ENCODE measurements around the gene NDRG2.

DNA sequence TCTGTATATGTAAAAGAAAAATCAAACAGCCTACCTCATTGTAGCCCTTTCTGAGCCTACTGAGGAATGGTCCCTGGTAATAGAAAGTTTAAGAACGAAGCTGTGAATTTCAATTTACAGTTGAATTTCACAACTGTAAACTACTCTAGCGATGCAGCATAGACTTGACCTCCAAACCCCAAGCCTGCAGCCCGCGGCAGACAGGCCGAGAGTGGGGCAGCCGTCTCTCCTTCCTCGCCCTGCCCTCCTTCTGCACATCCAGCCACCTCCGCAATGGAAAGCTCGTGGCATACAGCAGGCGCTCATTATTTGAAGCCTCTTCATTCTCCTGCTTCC, 54.2 kb downstream of the NDRG2 start:
- TF ChIP-seq, protein P1, sequence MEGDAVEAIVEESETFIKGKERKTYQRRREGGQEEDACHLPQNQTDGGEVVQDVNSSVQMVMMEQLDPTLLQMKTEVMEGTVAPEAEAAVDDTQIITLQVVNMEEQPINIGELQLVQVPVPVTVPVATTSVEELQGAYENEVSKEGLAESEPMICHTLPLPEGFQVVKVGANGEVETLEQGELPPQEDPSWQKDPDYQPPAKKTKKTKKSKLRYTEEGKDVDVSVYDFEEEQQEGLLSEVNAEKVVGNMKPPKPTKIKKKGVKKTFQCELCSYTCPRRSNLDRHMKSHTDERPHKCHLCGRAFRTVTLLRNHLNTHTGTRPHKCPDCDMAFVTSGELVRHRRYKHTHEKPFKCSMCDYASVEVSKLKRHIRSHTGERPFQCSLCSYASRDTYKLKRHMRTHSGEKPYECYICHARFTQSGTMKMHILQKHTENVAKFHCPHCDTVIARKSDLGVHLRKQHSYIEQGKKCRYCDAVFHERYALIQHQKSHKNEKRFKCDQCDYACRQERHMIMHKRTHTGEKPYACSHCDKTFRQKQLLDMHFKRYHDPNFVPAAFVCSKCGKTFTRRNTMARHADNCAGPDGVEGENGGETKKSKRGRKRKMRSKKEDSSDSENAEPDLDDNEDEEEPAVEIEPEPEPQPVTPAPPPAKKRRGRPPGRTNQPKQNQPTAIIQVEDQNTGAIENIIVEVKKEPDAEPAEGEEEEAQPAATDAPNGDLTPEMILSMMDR (IDR thresholded peaks at IDR 0.05 in 2 of 3, conservative IDR thresholded peaks at IDR 0.05 in 1 of 3; ENCODE audit: borderline replicate concordance in 1 of 3, insufficient read depth in 1 of 3, low read depth in 2 of 3, low read length in 2 of 3), result no peak
- TF ChIP-seq, protein P2, sequence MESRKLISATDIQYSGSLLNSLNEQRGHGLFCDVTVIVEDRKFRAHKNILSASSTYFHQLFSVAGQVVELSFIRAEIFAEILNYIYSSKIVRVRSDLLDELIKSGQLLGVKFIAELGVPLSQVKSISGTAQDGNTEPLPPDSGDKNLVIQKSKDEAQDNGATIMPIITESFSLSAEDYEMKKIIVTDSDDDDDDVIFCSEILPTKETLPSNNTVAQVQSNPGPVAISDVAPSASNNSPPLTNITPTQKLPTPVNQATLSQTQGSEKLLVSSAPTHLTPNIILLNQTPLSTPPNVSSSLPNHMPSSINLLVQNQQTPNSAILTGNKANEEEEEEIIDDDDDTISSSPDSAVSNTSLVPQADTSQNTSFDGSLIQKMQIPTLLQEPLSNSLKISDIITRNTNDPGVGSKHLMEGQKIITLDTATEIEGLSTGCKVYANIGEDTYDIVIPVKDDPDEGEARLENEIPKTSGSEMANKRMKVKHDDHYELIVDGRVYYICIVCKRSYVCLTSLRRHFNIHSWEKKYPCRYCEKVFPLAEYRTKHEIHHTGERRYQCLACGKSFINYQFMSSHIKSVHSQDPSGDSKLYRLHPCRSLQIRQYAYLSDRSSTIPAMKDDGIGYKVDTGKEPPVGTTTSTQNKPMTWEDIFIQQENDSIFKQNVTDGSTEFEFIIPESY (IDR thresholded peaks at IDR 0.05; ENCODE audit: extremely low read depth, insufficient replicate concordance, low read length), result no peak
- no peak for TF ChIP-seq EZH2 (IDR thresholded peaks at IDR 0.05)

Measured in HCT116 (cell line).